GM15510 (cell line): ENCODE data around the gene PIGO.

Experiments
- POLR2A ChIP-seq: IDR thresholded peaks from 3 replicates; pipeline ENCODE4 v1.6.1; 2011; ENCODE audit warnings: borderline replicate concordance; ENCODE audit not compliant: insufficient read length; ENCODE audit errors: extremely low read depth

The PIGO gene

GRCh38 chr9:35108946-35109575 is 12.7 kb upstream of the PIGO start:
- no peak for TF ChIP-seq POLR2A

GRCh38 chr9:35108461-35108860 is 12.1 kb upstream of the PIGO start:
- no peak for TF ChIP-seq POLR2A

GRCh38 chr9:35107297-35108290 is 11.2 kb upstream of the PIGO start:
- TF ChIP-seq POLR2A: no peak

GRCh38 chr9:35106343-35106730 is 9.9 kb upstream of the PIGO start:
- TF ChIP-seq POLR2A: no peak

- no peak for TF ChIP-seq POLR2A
Observed at GRCh38 chr9:35105571-35106342, 9.4 kb upstream of the PIGO start.

- no peak for TF ChIP-seq POLR2A
Observed at GRCh38 chr9:35105126-35105525, 8.7 kb upstream of the PIGO start.

- TF ChIP-seq POLR2A: no peak
Observed at GRCh38 chr9:35104586-35104985, 8.2 kb upstream of the PIGO start.

GRCh38 chr9:35103660-35104191 is 7.3 kb upstream of the PIGO start:
- TF ChIP-seq POLR2A: no peak

- TF ChIP-seq POLR2A: peak; percentile 80
Observed at GRCh38 chr9:35102769-35103659, 6.6 kb upstream of the PIGO start, which contains the start of gene STOML2. TSS of gene STOML2 (minus strand) at chr9:35103131. CDS start at chr9:35103094, 37 bp downstream.

GRCh38 chr9:35102465-35102768 is 6.0 kb upstream of the PIGO start:
- TF ChIP-seq POLR2A: no peak

GRCh38 chr9:35097573-35097972 is 1.2 kb upstream of the PIGO start:
- no peak for TF ChIP-seq POLR2A

- TF ChIP-seq POLR2A: no peak
Observed at GRCh38 chr9:35091536-35091935, 4.9 kb downstream of the PIGO start.

- TF ChIP-seq POLR2A: no peak
Observed at GRCh38 chr9:35089434-35089833, 7.0 kb downstream of the PIGO start.

GRCh38 chr9:35085078-35085477 is 11.3 kb downstream of the PIGO start:
- no peak for TF ChIP-seq POLR2A
